Sigmoid colon (tissue), 7 donors: ENCODE measurements around the gene PDRG1. TPM values are rescaled to one million over a fixed set of nuclear protein-coding genes. Genes with fewer than 3 reads are reported as not detected.

Experiments used
- DNase-seq: peaks from one replicate; pipeline ENCODE4 v3.0.0-alpha.2; 2019
- H3K27ac ChIP-seq, 4 donors: fragments of 200-600 bp; sonication (generic); one replicate each; pipeline ENCODE4 v1.5.1; 2016 to 2019; ENCODE audit warnings: mild to moderate bottlenecking in 1 of 4
- H3K27me3 ChIP-seq, 3 donors: fragments of 200-600 bp; sonication (generic); one replicate each; pipeline ENCODE4 v1.5.1; 2019; ENCODE audit warnings: mild to moderate bottlenecking in 1 of 3
- H3K36me3 ChIP-seq, 4 donors: fragments of 200-600 bp; sonication (generic); one replicate each; pipeline ENCODE4 v1.5.1; 2016 to 2019
- H3K4me1 ChIP-seq, 4 donors: fragments of 200-600 bp; sonication (generic); one replicate each; pipeline ENCODE4 v1.5.1; 2017 to 2019
- H3K4me3 ChIP-seq, 4 donors: fragments of 200-600 bp; sonication (generic); one replicate each; pipeline ENCODE4 v1.5.1; 2017 to 2019; ENCODE audit warnings: mild to moderate bottlenecking in 2 of 4, moderate library complexity in 1 of 4
- H3K9me3 ChIP-seq, 4 donors: fragments of 200-600 bp in 3 of 4; sonication (generic) in 3 of 4; one replicate each; pipeline versions ENCODE4 v1.5.1 to v1.6.1; 2013 to 2019
- CTCF ChIP-seq, 4 experiments: fragments of 450-650 bp in 3 of 4; fragments of 200-600 bp in 1 of 4; IDR thresholded peaks; one replicate each; pipeline ENCODE4 v1.5.1; 2016 to 2019; ENCODE audit warnings: antibody characterized with exemption in 4 of 4, mild to moderate bottlenecking in 3 of 4, moderate library complexity in 2 of 4
- EP300 ChIP-seq, 4 donors: sonication (generic); formaldehyde crosslinking; IDR thresholded peaks; one replicate each; pipeline ENCODE4 v1.6.1; 2017; ENCODE audit warnings: antibody characterized with exemption in 4 of 4
- POLR2A ChIP-seq, 2 donors: fragments of 450-650 bp; IDR thresholded peaks; one replicate each; pipeline ENCODE4 v1.6.1; 2016; ENCODE audit warnings: antibody characterized with exemption in 2 of 2, mild to moderate bottlenecking in 2 of 2, moderate library complexity in 2 of 2
- POLR2AphosphoS5 ChIP-seq, 4 donors: sonication (generic); formaldehyde crosslinking; IDR thresholded peaks; one replicate each; pipeline ENCODE4 v1.6.1; 2017; ENCODE audit warnings: antibody characterized with exemption in 4 of 4
- WGBS, 2 donors: extraction: QIAGEN DNeasy Blood & Tissue Kit; methylation state at CpG; one replicate each; pipeline ENCODE4 v1.1.7; 2013; 5-methylcytosine and 5-hydroxymethylcytosine counted together
- intact Hi-C: fragments of 100-400 bp; cut with DNase I; formaldehyde crosslinking; loops from one replicate; pipeline ENCODE4 v1.15.1; 2023
- polyA plus RNA-seq, 3 donors: library from polyadenylated mRNA; stranded (reverse); fragments of 200-250 nt; gene quantifications; one replicate each; pipeline ENCODE4 v1.2.3, GENCODE V29; 2013
- total RNA-seq, 4 donors: library from RNA; depleted of rRNA; stranded (reverse); fragments of >200 nt; gene quantifications; one replicate each; pipeline ENCODE4 v1.1.0, GENCODE V29; 2016
- donor health status: healthy with polysubstance abuse.
- donor health status: Bipolar disorder and iron deficiency.
- donor health status: healthy.

Gene PDRG1
- total and polyA plus RNA-seq, 7 donors = 5.0 to 15.2 (median 10.2) TPM

- intact Hi-C loops = no loop called here
- 80 to 92% methylated on average over 5 of the region's 5 CpGs for WGBS, 2 donors
- Histone ChIP-seq H3K27me3 (no peaks in the 10 kb centered on the region), H3K4me1 (no peaks in the 10 kb centered on the region), H3K9me3 (no peaks in the 10 kb centered on the region), H3K4me3 (no peak overlapping the region), H3K27ac (no peak overlapping the region), H3K36me3 (no peaks in the 10 kb centered on the region)
- DNase-seq = peak; percentile 32
- no peak for TF ChIP-seq EP300 (IDR thresholded peaks at IDR 0.05)
- no peak for TF ChIP-seq POLR2AphosphoS5 (IDR thresholded peaks at IDR 0.05)
- no peak for TF ChIP-seq CTCF (IDR thresholded peaks at IDR 0.05)
- no peak for TF ChIP-seq POLR2A (IDR thresholded peaks at IDR 0.05)
These were observed 45.8 kb downstream of the PDRG1 start for GRCh38 chr20:31906001-31906400.

- Histone ChIP-seq H3K27me3 (no peaks in the 10 kb centered on the region), H3K4me3 (no peak overlapping the region), H3K36me3 (no peaks in the 10 kb centered on the region), H3K9me3 (no peaks in the 10 kb centered on the region), H3K4me1 (no peaks in the 10 kb centered on the region), H3K27ac (no peak overlapping the region)
- DNase-seq = no peak
- 68 to 70% methylated on average over 1 of the region's 1 CpG for WGBS, 2 donors
- TF ChIP-seq CTCF (IDR thresholded peaks at IDR 0.05) (no peak), POLR2AphosphoS5 (IDR thresholded peaks at IDR 0.05) (no peak), POLR2A (IDR thresholded peaks at IDR 0.05) (no peak), EP300 (IDR thresholded peaks at IDR 0.05) (no peak)
- intact Hi-C loops = no loop called here
These were observed 48.0 kb downstream of the PDRG1 start for GRCh38 chr20:31903627-31904386.

- Histone ChIP-seq H3K4me1 (no peaks in the 10 kb centered on the region), H3K27ac (no peak overlapping the region), H3K27me3 (no peaks in the 10 kb centered on the region), H3K9me3 (no peaks in the 10 kb centered on the region), H3K36me3 (no peaks in the 10 kb centered on the region), H3K4me3 (no peak overlapping the region)
- DNase-seq = peak; percentile 17
- TF ChIP-seq POLR2A (IDR thresholded peaks at IDR 0.05) (no peak), EP300 (IDR thresholded peaks at IDR 0.05) (no peak), CTCF (IDR thresholded peaks at IDR 0.05) (no peak), POLR2AphosphoS5 (IDR thresholded peaks at IDR 0.05) (no peak)
- 31 to 73% methylated on average over 6 of the region's 6 CpGs for WGBS, 2 donors
- intact Hi-C loops = no loop called here
These were observed 50.2 kb downstream of the PDRG1 start for GRCh38 chr20:31901615-31902014.

GRCh38 chr20:31897541-31897940, 54.3 kb downstream of the PDRG1 start:
- no peak for DNase-seq
- peaks cover 0 to 5% (median 2%) of the 10 kb centered on the region in 4 donors for H3K4me1 ChIP-seq
- no peaks in the 10 kb centered on the region for H3K27me3 ChIP-seq
- intact Hi-C loops = no loop called here
- no peaks in the 10 kb centered on the region for H3K9me3 ChIP-seq
- no peak overlapping the region for H3K27ac ChIP-seq
- TF ChIP-seq POLR2A (IDR thresholded peaks at IDR 0.05) (no peak), CTCF (IDR thresholded peaks at IDR 0.05) (no peak), EP300 (IDR thresholded peaks at IDR 0.05) (no peak), POLR2AphosphoS5 (IDR thresholded peaks at IDR 0.05) (no peak)
- no peaks in the 10 kb centered on the region for H3K36me3 ChIP-seq
- H3K4me3 ChIP-seq = no peak overlapping the region
- 84 to 85% methylated on average over 9 of the region's 9 CpGs for WGBS, 2 donors
